HL-60 (cell line): Measurements from ENCODE around the gene ASS1.

Experiments used
- CTCF ChIP-seq: IDR thresholded peaks from one replicate; pipeline ENCODE4 v1.5.1; 2011; ENCODE audit warnings: low read length, control low read depth, inconsistent platforms; ENCODE audit not compliant: insufficient read depth
- GABPA ChIP-seq: IDR thresholded peaks from 2 replicates; pipeline ENCODE4 v1.6.1; 2012; ENCODE audit warnings: low read depth
- POLR2AphosphoS5 ChIP-seq: IDR thresholded peaks from 2 replicates; pipeline ENCODE4 v1.6.1; 2012; ENCODE audit warnings: low read depth
- REST ChIP-seq: IDR thresholded peaks from 2 replicates; pipeline ENCODE4 v1.6.1; 2012; ENCODE audit warnings: low read depth; ENCODE audit not compliant: insufficient replicate concordance
- SPI1 ChIP-seq: IDR thresholded peaks from 2 replicates; pipeline ENCODE4 v1.6.1; 2012; ENCODE audit warnings: low read depth, mild to moderate bottlenecking, borderline replicate concordance

DNA sequence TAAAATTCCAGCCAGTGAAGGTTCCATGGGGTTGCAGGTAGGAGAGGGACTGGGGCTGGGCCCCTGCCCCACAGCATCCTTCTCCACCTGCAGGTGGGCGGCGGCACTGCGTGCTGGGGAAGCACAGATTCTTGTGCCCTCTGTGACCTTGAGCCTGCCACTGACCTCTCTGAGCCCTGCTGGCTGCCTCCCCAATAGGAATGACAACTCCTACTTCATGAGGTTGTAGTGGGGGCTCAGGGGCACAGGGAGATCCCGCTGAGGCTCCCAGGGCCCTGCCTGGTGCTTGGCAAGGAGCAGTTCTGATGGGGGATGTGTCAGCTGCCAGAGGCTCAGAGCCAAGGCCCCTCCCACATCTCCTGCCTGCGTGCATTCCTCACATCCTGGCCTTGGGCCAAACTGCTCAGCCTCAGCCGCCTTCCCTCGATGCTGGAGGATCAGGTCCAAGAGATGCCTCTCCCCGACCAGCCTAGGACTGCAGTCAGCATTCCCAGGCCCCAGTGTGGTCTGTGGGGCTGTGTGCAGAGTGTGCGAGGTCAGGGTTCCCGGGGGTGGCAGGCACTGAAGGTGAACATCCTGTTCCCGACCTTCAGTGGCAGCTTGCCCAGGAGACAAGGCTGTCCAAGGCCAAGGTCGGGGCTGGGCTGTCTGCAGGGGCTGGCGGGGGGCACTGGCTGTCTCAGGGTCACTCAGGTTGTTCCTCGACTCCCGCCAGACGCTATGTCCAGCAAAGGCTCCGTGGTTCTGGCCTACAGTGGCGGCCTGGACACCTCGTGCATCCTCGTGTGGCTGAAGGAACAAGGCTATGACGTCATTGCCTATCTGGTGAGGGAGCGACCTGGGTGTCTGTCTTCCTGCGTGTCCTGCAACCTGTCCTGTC is 7.0 kb downstream of the ASS1 start:
- TF ChIP-seq CTCF (peak; percentile 31), SPI1 (no peak), POLR2AphosphoS5 (no peak), GABPA (no peak), REST (no peak)
